Measurements from ENCODE around the gene CATSPERE. TPM values are rescaled to one million over a fixed set of nuclear protein-coding genes. Genes with fewer than 3 reads are reported as not detected.

CATSPERE gene
- total and polyA plus RNA-seq, 11 donors, result 0.07 to 1.2 (median 0.25) TPM

- no peak overlapping the region for H3K4me3 ChIP-seq
- no peaks in the 10 kb centered on the region for H3K9me3 ChIP-seq
- intact Hi-C loops (cut with DNase I), result no loop called here
- H3K36me3 ChIP-seq, result peaks cover 0 to 9% (median 0%) of the 10 kb centered on the region in 9 donors
- WGBS, 4 donors, result 50 to 62% (median 55%) methylated on average over 1 of the region's 1 CpG
- H3K4me1 ChIP-seq, result peaks cover 0 to 51% (median 18%) of the 10 kb centered on the region in 12 donors
- DNase-seq (no peak), ATAC-seq (no peak)
- peak overlapping the region in 2 of 12 donors; percentile 21 to 48 for H3K27ac ChIP-seq
- no peaks in the 10 kb centered on the region for H3K27me3 ChIP-seq
- TF ChIP-seq CTCF (IDR thresholded peaks at IDR 0.05) (no peak), POLR2A (IDR thresholded peaks at IDR 0.05) (no peak)
Observed at GRCh38 chr1:244444854-244445253, 16.2 kb upstream of the CATSPERE start.

GRCh38 chr1:244445320-244446181, 15.5 kb upstream of the CATSPERE start:
- intact Hi-C loops (cut with DNase I), result no loop called here
- H3K27ac ChIP-seq, result peak overlapping the region in 5 of 12 donors; percentile 8 to 50 (median 41)
- peak in 2 of 4 donors; percentile 34 to 35 for ATAC-seq

GRCh38 chr1:244447024-244447423, 14.0 kb upstream of the CATSPERE start:
- no peak overlapping the region for H3K4me3 ChIP-seq
- peaks cover 0 to 61% (median 25%) of the 10 kb centered on the region in 12 donors for H3K4me1 ChIP-seq
- TF ChIP-seq POLR2A (IDR thresholded peaks at IDR 0.05) (no peak), CTCF (IDR thresholded peaks at IDR 0.05) (no peak)
- DNase-seq (no peak), ATAC-seq (no peak)
- peaks cover 0 to 9% (median 0%) of the 10 kb centered on the region in 9 donors for H3K36me3 ChIP-seq
- H3K9me3 ChIP-seq, result no peaks in the 10 kb centered on the region
- no peaks in the 10 kb centered on the region for H3K27me3 ChIP-seq
- intact Hi-C loops (cut with DNase I), result no loop called here
- WGBS, 4 donors, result 52 to 85% (median 73%) methylated on average over 1 of the region's 1 CpG
- no peak overlapping the region for H3K27ac ChIP-seq

More at GRCh38 chr1:244445320-244446181, 15.5 kb upstream of the CATSPERE start:
- no peaks in the 10 kb centered on the region for H3K27me3 ChIP-seq
- H3K4me1 ChIP-seq, result peaks cover 0 to 58% (median 24%) of the 10 kb centered on the region in 12 donors
- H3K4me3 ChIP-seq, result no peak overlapping the region
- no peak for DNase-seq
- 71 to 78% (median 76%) methylated on average over 2 of the region's 2 CpGs for WGBS, 4 donors
- peaks cover 0 to 9% (median 0%) of the 10 kb centered on the region in 9 donors for H3K36me3 ChIP-seq
- no peak for TF ChIP-seq POLR2A (IDR thresholded peaks at IDR 0.05)
- no peak for TF ChIP-seq CTCF (IDR thresholded peaks at IDR 0.05)
- H3K9me3 ChIP-seq, result no peaks in the 10 kb centered on the region

GRCh38 chr1:244447552-244447951, 13.5 kb upstream of the CATSPERE start:
- H3K27me3 ChIP-seq, result no peaks in the 10 kb centered on the region
- DNase-seq (no peak), ATAC-seq (no peak)
- H3K36me3 ChIP-seq, result peaks cover 0 to 9% (median 0%) of the 10 kb centered on the region in 9 donors
- WGBS, 4 donors, result 94 to 95% (median 94%) methylated on average over 2 of the region's 2 CpGs
- no peak overlapping the region for H3K4me3 ChIP-seq
- H3K9me3 ChIP-seq, result no peaks in the 10 kb centered on the region
- intact Hi-C loops (cut with DNase I), result no loop called here
- no peak for TF ChIP-seq CTCF (IDR thresholded peaks at IDR 0.05)
- TF ChIP-seq POLR2A (IDR thresholded peaks at IDR 0.05), result no peak
- peaks cover 0 to 65% (median 26%) of the 10 kb centered on the region in 12 donors for H3K4me1 ChIP-seq
- H3K27ac ChIP-seq, result no peak overlapping the region

Data from heart left ventricle (tissue), 16 donors.